GM10248 (cell line): ENCODE data around the gene PUSL1.

Source experiments
- CTCF ChIA-PET: fragments of 300-600 bp; sonication (Branson Sonifier 250); formaldehyde crosslinking; extraction: SDS; loops from one replicate; lab custom pipeline; 2021; ENCODE audit warnings: antibody characterized with exemption; lab: Yijun Ruan, JAX
- POLR2A ChIA-PET: fragments of 350-650 bp; sonication (Branson Sonifier 250); formaldehyde crosslinking; extraction: SDS; loops from one replicate; lab custom pipeline; 2020; ENCODE audit warnings: antibody characterized with exemption; lab: Yijun Ruan, JAX
- DNase-seq: peaks from one replicate; pipeline ENCODE4 v3.0.0; 2012; ENCODE audit errors: extremely low spot score
- CTCF ChIP-seq: IDR thresholded peaks from 2 replicates; pipeline ENCODE4 v1.5.1; 2012; ENCODE audit warnings: mild to moderate bottlenecking, low read depth; ENCODE audit errors: extremely low read depth, missing control alignments, control extremely low read depth

PUSL1 gene

GRCh38 chr1:1274931-1275431 lies 33.4 kb upstream of the PUSL1 start:
- no peak for TF ChIP-seq CTCF
- POLR2A ChIA-PET = no interaction called here
- CTCF ChIA-PET = interaction anchor here (1.3 to 1.4 kb wide), 2 partner anchors 17 to 25 kb away, joined by 3 to 4 read pairs; no protein-coding TSS in a partner anchor
- no peak for DNase-seq

DNA sequence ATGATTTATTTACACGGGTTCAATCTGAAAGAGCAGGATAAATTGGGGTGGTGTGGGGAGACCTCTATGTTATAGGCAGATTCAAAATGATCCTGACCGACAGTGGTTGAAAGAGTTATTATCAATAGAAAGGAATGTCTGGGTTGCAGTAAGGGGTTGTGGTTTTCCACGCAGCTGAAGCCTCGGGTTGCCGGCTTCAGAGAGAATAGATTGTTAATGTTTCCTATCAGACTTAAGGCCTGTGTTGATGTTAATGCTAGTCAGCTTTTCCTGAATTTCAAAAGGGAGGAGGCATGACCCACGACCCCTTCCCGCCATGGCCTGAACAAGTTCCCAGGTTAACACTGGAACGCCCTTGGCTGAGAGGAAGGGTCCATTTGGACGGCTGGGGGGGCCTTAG lies 32.6 kb upstream of the PUSL1 start:
- DNase-seq = no peak
- no peak for TF ChIP-seq CTCF
- ChIA-PET POLR2A (no interaction called here), CTCF (interaction anchor here (1.4 kb wide), 1 partner anchor 16 kb away, joined by 4 read pairs; no protein-coding TSS in a partner anchor)

DNA sequence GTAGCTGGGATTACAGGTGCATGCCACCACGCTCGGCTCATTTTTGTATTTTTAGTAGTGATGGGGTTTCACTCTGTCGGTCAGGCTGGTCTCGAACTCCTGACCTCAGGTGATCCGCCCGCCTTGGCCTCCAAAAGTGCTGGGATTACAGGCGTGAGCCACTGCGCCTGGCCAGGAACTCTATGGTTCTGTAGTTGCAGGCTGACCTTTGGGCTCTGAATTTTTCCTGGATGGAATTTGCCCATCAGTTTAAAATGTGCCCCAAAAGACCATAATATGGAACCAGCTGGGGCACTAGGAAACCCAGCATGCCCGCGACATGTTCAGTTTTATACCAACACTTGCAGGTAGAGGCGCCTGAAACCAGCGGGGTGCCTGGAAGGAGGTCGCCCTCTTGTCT lies 29.8 kb upstream of the PUSL1 start:
- TF ChIP-seq CTCF = no peak
- CTCF ChIA-PET = interaction anchor here (0.7 to 1.1 kb wide), 2 partner anchors 13 to 277 kb away, joined by 3 read pairs; no protein-coding TSS in a partner anchor
- DNase-seq = no peak
- POLR2A ChIA-PET = interaction anchor here (0.6 kb wide), 1 partner anchor 1109 kb away, joined by 3 read pairs; no protein-coding TSS in a partner anchor

GRCh38 chr1:1279028-1279427 lies 29.4 kb upstream of the PUSL1 start:
- ChIA-PET POLR2A (no interaction called here), CTCF (interaction anchor here (1.1 kb wide), 1 partner anchor 12 kb away, joined by 3 read pairs; no protein-coding TSS in a partner anchor)
- no peak for DNase-seq
- no peak for TF ChIP-seq CTCF

DNA sequence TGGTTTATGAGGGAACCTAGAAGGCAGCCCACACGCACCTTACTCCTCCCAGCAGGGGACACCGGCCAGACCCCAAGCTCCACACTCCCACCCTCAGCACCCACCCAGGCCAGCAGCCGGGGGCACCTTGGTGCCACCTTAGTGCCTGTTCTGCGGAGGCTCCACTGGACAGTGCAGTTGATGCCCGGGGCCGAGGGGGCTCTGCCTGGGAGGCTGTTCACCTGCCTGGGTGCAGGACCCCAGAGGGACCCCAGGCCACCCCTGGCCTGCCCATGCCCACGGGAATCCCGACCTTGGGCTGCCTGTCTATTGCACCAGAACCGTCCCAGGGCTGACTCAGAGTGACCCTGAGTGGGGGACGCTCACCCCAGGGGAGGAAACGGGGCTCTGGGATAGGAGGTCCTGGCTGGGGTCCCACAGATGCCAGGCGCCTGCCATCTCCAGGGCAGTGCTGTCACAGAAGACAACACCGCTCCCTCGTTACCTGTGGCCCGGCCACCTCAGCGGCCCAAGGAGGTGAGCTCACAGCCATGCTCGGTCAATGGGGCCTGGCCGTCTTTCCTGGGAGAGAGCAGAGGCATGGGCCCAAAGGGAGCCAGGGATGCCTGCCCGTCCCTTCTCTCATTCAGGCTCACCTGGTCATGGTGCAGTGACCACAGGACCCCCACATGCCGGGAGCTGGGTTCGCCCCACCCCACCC lies 27.5 kb upstream of the PUSL1 start:
- POLR2A ChIA-PET = no interaction called here
- no peak for DNase-seq
- TF ChIP-seq CTCF = no peak
- CTCF ChIA-PET = interaction anchor here (0.9 to 1.5 kb wide), 4 partner anchors 11 to 158 kb away, joined by 3 to 4 read pairs (median 4); no protein-coding TSS in a partner anchor

DNA sequence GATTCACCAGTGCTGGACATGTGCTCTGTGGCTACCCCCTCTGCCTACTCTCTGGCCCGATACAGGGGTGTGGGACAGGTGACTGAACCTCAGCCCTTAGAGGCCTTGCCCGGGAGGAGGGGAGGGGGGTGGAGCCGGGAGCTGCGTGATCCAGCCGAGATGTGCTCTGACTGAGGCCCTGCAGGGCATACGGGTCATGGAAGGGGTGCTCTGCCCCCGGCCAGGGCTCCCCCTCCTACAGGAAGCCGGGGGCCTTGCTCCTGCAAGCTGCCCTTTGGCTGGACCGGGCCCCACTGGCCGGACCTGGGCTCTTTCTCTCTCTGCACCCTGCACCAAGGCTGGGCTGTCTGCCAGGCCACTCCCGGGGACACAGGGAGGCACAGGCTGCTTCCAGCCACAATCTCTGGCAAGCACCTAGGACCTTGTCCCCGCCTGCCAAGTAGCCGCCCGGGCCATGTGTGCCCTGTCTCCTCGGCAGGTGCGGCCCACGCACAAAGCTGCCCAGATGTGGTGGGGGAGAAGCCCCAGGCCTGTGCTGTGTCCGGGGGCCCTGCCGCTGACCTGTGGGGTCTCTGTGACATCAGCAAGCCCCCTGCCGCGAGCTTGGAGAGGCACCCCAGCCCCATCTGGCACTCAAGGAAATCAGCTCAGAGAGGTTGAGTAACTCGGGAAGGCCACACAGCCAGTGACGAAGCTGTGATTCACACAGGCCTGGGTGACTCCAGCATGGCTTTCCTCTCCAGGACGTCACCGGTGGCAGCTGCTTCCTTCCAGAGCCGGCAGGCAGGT lies 26.7 kb upstream of the PUSL1 start:
- ChIA-PET POLR2A (no interaction called here), CTCF (interaction anchor here (0.9 to 1.5 kb wide), 4 partner anchors 10 to 249 kb away, joined by 3 to 4 read pairs (median 3); no protein-coding TSS in a partner anchor)
- DNase-seq = no peak
- TF ChIP-seq CTCF = no peak
